K562 (cell line): ENCODE data around the gene PCSK5. TPM values are rescaled to one million over a fixed set of nuclear protein-coding genes. Genes with fewer than 3 reads are reported as not detected.

ENCODE experiments used
- ATAC-seq: fragments of 200-7000 bp; cut with Tn5 transposase; 3 replicates; pipeline ENCODE4 v1.9.1; 2020; ENCODE audit warnings: moderate library complexity
- BruUV-seq: library from RNA; stranded (reverse); fragments of 400-500 nt; replicated peaks from 2 replicates; lab custom pipeline; 2021; lab: Mats Ljungman, UMichigan
- CTCF ChIA-PET: fragments of 300-600 bp; formaldehyde crosslinking; extraction: SDS; loops from one replicate; lab custom pipeline; 2021; ENCODE audit warnings: low intra/inter-chr PET ratio; lab: Yijun Ruan, JAX
- POLR2A ChIA-PET: fragments of 300-600, 350-650 bp; sonication (Branson Sonifier 250); formaldehyde crosslinking; extraction: SDS; loops from one replicate; lab custom pipeline; 2021; ENCODE audit warnings: antibody characterized with exemption, inconsistent platforms; lab: Yijun Ruan, JAX
- DNase-seq, 4 experiments: peaks; one replicate each; pipeline versions ENCODE4 v3.0.0 to v3.0.0-alpha.2; 2011 to 2018; ENCODE audit warnings: low spot score in 3 of 4, mixed read lengths in 3 of 4; ENCODE audit errors: extremely low read depth in 1 of 4
- FAIRE-seq: peaks from 2 replicates; lab custom pipeline; 2011; peaks lifted over from hg19 to GRCh38; lab: Jason Lieb, UNC
- H2AFZ ChIP-seq: 2 replicates; pipeline ENCODE4 v1.6.0; 2011; ENCODE audit warnings: low read depth, low read length, control low read depth, inconsistent platforms
- H3K27ac ChIP-seq: fragments of 200-600 bp; 3 replicates; pipeline ENCODE4 v1.8.0; 2011; ENCODE audit warnings: low read depth, mild to moderate bottlenecking, control low read depth, inconsistent platforms, low read length, moderate library complexity, mixed read lengths; ENCODE audit errors: extremely low read depth
- H3K27me3 ChIP-seq, 2 experiments: fragments of 300-600 bp in 1 of 2; 2 replicates in 1 of 2; 3 replicates in 1 of 2; pipeline versions ENCODE4 v1.6.0 to v1.8.0; 2011; ENCODE audit warnings: inconsistent platforms in 2 of 2, low read length in 2 of 2, mild to moderate bottlenecking in 1 of 2, mixed read lengths in 1 of 2, moderate library complexity in 1 of 2; ENCODE audit not compliant: control insufficient read depth in 2 of 2, insufficient read depth in 2 of 2
- H3K36me3 ChIP-seq: fragments of 300-600 bp; 3 replicates; pipeline ENCODE4 v1.8.0; 2011; ENCODE audit warnings: mild to moderate bottlenecking, low read length, inconsistent platforms; ENCODE audit not compliant: control insufficient read depth, insufficient read depth
- H3K4me1 ChIP-seq, 2 experiments: fragments of 200-600 bp in 1 of 2; replicated peaks in 1 of 2; 2 replicates in 1 of 2; 3 replicates in 1 of 2; pipeline versions ENCODE4 v1.5.1 to v1.8.0; 2011; ENCODE audit warnings: inconsistent platforms in 2 of 2, low read length in 2 of 2, mild to moderate bottlenecking in 1 of 2, mixed read lengths in 1 of 2, moderate library complexity in 1 of 2; ENCODE audit not compliant: control insufficient read depth in 2 of 2, insufficient read depth in 2 of 2
- H3K4me2 ChIP-seq: 2 replicates; pipeline ENCODE4 v1.6.1; 2011; ENCODE audit warnings: low read length, control low read depth, inconsistent platforms, mixed read lengths; ENCODE audit not compliant: insufficient read depth
- H3K4me3 ChIP-seq: fragments of 200-600 bp; sonication (generic), shearing (Covaris generic); 2 replicates; pipeline ENCODE4 v1.5.1; 2016; ENCODE audit warnings: control low read depth, inconsistent platforms
- H3K79me2 ChIP-seq: fragments of 200-600 bp; 3 replicates; pipeline ENCODE4 v1.8.0; 2011; ENCODE audit warnings: low read length, inconsistent platforms; ENCODE audit not compliant: control insufficient read depth, insufficient read depth
- H3K9ac ChIP-seq, 2 experiments: 2 replicates each; pipeline versions ENCODE4 v1.6.0 to v1.6.1; 2011; ENCODE audit warnings: low read depth in 2 of 2, low read length in 2 of 2, control low read depth in 1 of 2, inconsistent platforms in 1 of 2, mild to moderate bottlenecking in 1 of 2, mixed read lengths in 1 of 2; ENCODE audit not compliant: insufficient read depth in 1 of 2
- H3K9me1 ChIP-seq: one replicate; pipeline ENCODE4 v1.6.0; 2011; ENCODE audit warnings: inconsistent platforms, mild to moderate bottlenecking, low read length, moderate library complexity; ENCODE audit not compliant: control insufficient read depth, insufficient read depth
- H3K9me3 ChIP-seq: replicated peaks from 2 replicates; pipeline ENCODE4 v1.5.1; 2011; ENCODE audit warnings: low read depth, low read length, inconsistent platforms; ENCODE audit not compliant: control insufficient read depth, insufficient read depth
- H4K20me1 ChIP-seq: replicated peaks from 2 replicates; pipeline ENCODE4 v1.6.1; 2011; ENCODE audit warnings: low read length, inconsistent platforms, mixed read lengths; ENCODE audit not compliant: control insufficient read depth, insufficient read depth
- COPS2 ChIP-seq: fragments of 450-650 bp; conservative IDR thresholded peaks from 2 replicates; pipeline ENCODE4 v1.6.1; 2016; ENCODE audit warnings: mild to moderate bottlenecking, moderate library complexity
- EGR1 ChIP-seq: fragments of 450-650 bp; conservative IDR thresholded peaks from 2 replicates; pipeline ENCODE4 v1.6.1; 2017; ENCODE audit warnings: mild to moderate bottlenecking
- HDGF ChIP-seq: fragments of 450-650 bp; IDR thresholded peaks from 2 replicates; pipeline ENCODE4 v1.6.1; 2016
- MCM2 ChIP-seq: fragments of 450-650 bp; IDR thresholded peaks from 2 replicates; pipeline ENCODE4 v1.6.1; 2017; ENCODE audit warnings: low read depth, mild to moderate bottlenecking
- TCF7L2 ChIP-seq: fragments of 150-350 bp; IDR thresholded peaks from 2 replicates; pipeline ENCODE4 v1.6.1; 2016; ENCODE audit warnings: low read depth, mild to moderate bottlenecking, low read length, moderate library complexity
- U2AF2 ChIP-seq: fragments of 200-400 bp; formaldehyde crosslinking; optimal IDR thresholded peaks from 2 replicates; pipeline ENCODE3; 2017; ENCODE audit warnings: low read depth, mild to moderate bottlenecking, low read length
- ZFP30 ChIP-seq: fragments of 250-450 bp; sonication (Bioruptor Pico); IDR thresholded peaks from 2 replicates; pipeline ENCODE4 v1.8.0; 2022; ENCODE audit warnings: moderate library complexity, mild to moderate bottlenecking, inconsistent platforms, borderline replicate concordance
- ZNF197 ChIP-seq: fragments of 200-800 bp; sonication (Bioruptor generic); IDR thresholded peaks from 2 replicates; pipeline ENCODE4 v1.6.1; 2016; ENCODE audit warnings: low read depth, missing genetic modification characterization, missing compliant biosample characterization
- ZNF212 ChIP-seq: fragments of 450-650 bp; formaldehyde crosslinking; IDR thresholded peaks from 2 replicates; pipeline ENCODE4 v1.4.0; 2020; ENCODE audit warnings: mild to moderate bottlenecking
- ZNF347 ChIP-seq: fragments of 450-650 bp; formaldehyde crosslinking; IDR thresholded peaks from 2 replicates; pipeline ENCODE4 v1.4.0; 2020; ENCODE audit warnings: low read depth, mild to moderate bottlenecking, moderate library complexity
- WGBS: fragments of 100-300 bp; shearing (Covaris generic); methylation state at CpG from one replicate; pipeline ENCODE4 v1.1.6; 2016; ENCODE audit warnings: low coverage, mixed read lengths; ENCODE audit not compliant: insufficient coverage; ENCODE audit errors: missing lambda C conversion rate; 5-methylcytosine and 5-hydroxymethylcytosine counted together
- in situ Hi-C: fragments of 300-500 bp; cut with MboI; formaldehyde crosslinking; loops from 4 replicates; pipeline ENCODE4 v1.15.0; 2018; ENCODE audit warnings: inconsistent platforms, mixed read lengths
- intact Hi-C: fragments of 100-400 bp; cut with micrococcal nuclease; formaldehyde crosslinking; loops from 2 replicates; pipeline ENCODE4 v1.14.2; 2022
- polyA plus RNA-seq, 8 experiments: library from polyadenylated mRNA; depleted of rRNA in 4 of 8; stranded (reverse) in 5 of 8; unstranded in 3 of 8; fragments of >200 nt; fragmentation: Nextera tagmentation in 2 of 8; fragmentation: Illumina TruSeq in 1 of 8; extraction: Ambion mirVana in 2 of 8; extraction: Trizol in 1 of 8; gene quantifications; 2 replicates each; pipeline versions ENCODE4 v1.2.1 to v1.2.3, GENCODE V29; 2011 to 2014; ENCODE audit warnings: inconsistent platforms in 1 of 8, missing spikeins in 1 of 8
- total RNA-seq, 7 experiments: library from RNA; depleted of rRNA in 6 of 7; stranded (reverse); fragments of >200 nt in 6 of 7; fragmentation: Illumina TruSeq in 2 of 7; extraction: Trizol in 2 of 7; gene quantifications; 2 replicates each; pipeline versions ENCODE4 v1.2.1 to v1.2.3, GENCODE V29; 2011 to 2021; ENCODE audit warnings: low replicate concordance in 1 of 7
- TF ChIP-seq, protein P1 (sequence below): fragments of 250-450 bp; sonication (Bioruptor Pico); IDR thresholded peaks from 2 replicates; pipeline ENCODE4 v1.4.0; 2020; ENCODE audit warnings: borderline replicate concordance
- TF ChIP-seq, protein P2 (sequence below): fragments of 450-650 bp; IDR thresholded peaks from 2 replicates; pipeline ENCODE4 v1.6.1; 2016

Gene PCSK5
- total and polyA plus RNA-seq, 9 of the 15 experiments (the other 6 are each of a cell fraction or from before 2014, with no cell fraction given), result not detected

DNA sequence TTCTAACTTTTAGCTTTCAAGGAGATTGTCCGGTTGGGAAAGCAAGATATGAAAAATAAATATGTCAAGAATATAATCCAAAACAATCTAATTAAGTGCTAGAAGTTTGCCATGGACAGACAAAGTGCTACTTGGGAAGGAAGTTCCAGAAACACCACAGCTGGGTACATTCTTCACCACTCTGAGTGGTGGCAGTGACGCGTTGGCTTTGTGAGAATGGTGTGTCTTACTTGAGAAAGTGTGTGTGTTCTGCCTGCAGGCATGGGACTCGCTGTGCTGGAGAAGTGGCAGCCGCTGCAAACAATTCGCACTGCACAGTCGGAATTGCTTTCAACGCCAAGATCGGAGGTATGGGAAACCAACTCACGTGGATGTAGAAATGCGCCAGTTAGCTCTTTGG, 177.2 kb downstream of the PCSK5 start:
- H3K79me2 ChIP-seq, result no peaks in the 10 kb centered on the region
- in situ Hi-C loops (no loop called here), intact Hi-C loops (no loop called here)
- no peaks in the 10 kb centered on the region for H3K36me3 ChIP-seq
- no peak overlapping the region for H3K27ac ChIP-seq
- ChIA-PET POLR2A (no interaction called here), CTCF (no interaction called here)
- H3K4me2 ChIP-seq, result no peak overlapping the region
- H3K27me3 ChIP-seq, result no peaks in the 10 kb centered on the region
- FAIRE-seq (no peak), DNase-seq (no peak), ATAC-seq (no peak)
- no peaks in the 10 kb centered on the region for H3K9me3 ChIP-seq
- no peak overlapping the region for H3K9ac ChIP-seq
- TF ChIP-seq, protein P1, sequence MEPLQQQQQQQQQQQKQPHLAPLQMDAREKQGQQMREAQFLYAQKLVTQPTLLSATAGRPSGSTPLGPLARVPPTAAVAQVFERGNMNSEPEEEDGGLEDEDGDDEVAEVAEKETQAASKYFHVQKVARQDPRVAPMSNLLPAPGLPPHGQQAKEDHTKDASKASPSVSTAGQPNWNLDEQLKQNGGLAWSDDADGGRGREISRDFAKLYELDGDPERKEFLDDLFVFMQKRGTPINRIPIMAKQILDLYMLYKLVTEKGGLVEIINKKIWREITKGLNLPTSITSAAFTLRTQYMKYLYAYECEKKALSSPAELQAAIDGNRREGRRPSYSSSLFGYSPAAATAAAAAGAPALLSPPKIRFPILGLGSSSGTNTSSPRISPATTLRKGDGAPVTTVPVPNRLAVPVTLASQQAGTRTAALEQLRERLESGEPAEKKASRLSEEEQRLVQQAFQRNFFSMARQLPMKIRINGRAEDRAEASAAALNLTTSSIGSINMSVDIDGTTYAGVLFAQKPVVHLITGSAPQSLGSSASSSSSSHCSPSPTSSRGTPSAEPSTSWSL (CRISPR knock-in tag), result no peak
- TF ChIP-seq U2AF2 (no peak), ZNF197 (CRISPR knock-in tag) (no peak), EGR1 (no peak), COPS2 (no peak), MCM2 (no peak), ZNF347 (CRISPR knock-in tag) (no peak), ZFP30 (CRISPR knock-in tag) (no peak), TCF7L2 (no peak), HDGF (no peak), ZNF212 (CRISPR knock-in tag) (no peak)
- TF ChIP-seq, protein P2, sequence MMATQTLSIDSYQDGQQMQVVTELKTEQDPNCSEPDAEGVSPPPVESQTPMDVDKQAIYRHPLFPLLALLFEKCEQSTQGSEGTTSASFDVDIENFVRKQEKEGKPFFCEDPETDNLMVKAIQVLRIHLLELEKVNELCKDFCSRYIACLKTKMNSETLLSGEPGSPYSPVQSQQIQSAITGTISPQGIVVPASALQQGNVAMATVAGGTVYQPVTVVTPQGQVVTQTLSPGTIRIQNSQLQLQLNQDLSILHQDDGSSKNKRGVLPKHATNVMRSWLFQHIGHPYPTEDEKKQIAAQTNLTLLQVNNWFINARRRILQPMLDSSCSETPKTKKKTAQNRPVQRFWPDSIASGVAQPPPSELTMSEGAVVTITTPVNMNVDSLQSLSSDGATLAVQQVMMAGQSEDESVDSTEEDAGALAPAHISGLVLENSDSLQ, result no peak
- BruUV-seq, result no TSS peak
- H4K20me1 ChIP-seq, result no peaks in the 10 kb centered on the region
- WGBS, result under 1% methylated on average over 9 of the region's 11 CpGs
- no peak overlapping the region for H3K4me3 ChIP-seq
- H2AFZ ChIP-seq, result no peak overlapping the region
- no peaks in the 10 kb centered on the region for H3K9me1 ChIP-seq
- H3K4me1 ChIP-seq, result no peaks in the 10 kb centered on the region
